Stimulated activated CD4-positive, alpha-beta T cell treated with anti-CD3 and anti-CD28 coated beads, Interleukin-4, amount 100 ng/mL, for 1 hour (primary cell): ENCODE data around the gene MARCHF3.
"Not testable (repeated sequence)": the region's sequence is repeated elsewhere in the genome, so short reads cannot be mapped to it uniquely, and the experiment has no call there.

Experiments used
- DNase-seq: peaks from one replicate; pipeline ENCODE4 v3.0.0-alpha.2; 2020

The MARCHF3 gene

GRCh38 chr5:126839407-126839806 lies 191.0 kb downstream of the MARCHF3 start:
- DNase-seq, result not testable (repeated sequence)

GRCh38 chr5:126837906-126838539 lies 192.3 kb downstream of the MARCHF3 start:
- DNase-seq, result no peak

GRCh38 chr5:126837242-126837641 lies 193.1 kb downstream of the MARCHF3 start:
- DNase-seq, result no peak

- DNase-seq, result no peak
Observed at GRCh38 chr5:126836778-126837177, 193.6 kb downstream of the MARCHF3 start.

GRCh38 chr5:126831156-126831555 lies 199.2 kb downstream of the MARCHF3 start:
- no peak for DNase-seq

GRCh38 chr5:126830061-126830460 lies 200.3 kb downstream of the MARCHF3 start:
- DNase-seq, result no peak

GRCh38 chr5:126829098-126829497 lies 201.3 kb downstream of the MARCHF3 start:
- no peak for DNase-seq

- no peak for DNase-seq
Observed at GRCh38 chr5:126826619-126827215, 203.6 kb downstream of the MARCHF3 start.

- DNase-seq, result no peak
Observed at GRCh38 chr5:126819253-126819652, 211.1 kb downstream of the MARCHF3 start.

GRCh38 chr5:126818736-126819135 lies 211.6 kb downstream of the MARCHF3 start:
- no peak for DNase-seq
